Aorta (tissue), 5 donors: ENCODE data around the gene MORC2. TPM values are rescaled to one million over a fixed set of nuclear protein-coding genes. Genes with fewer than 3 reads are reported as not detected.

Source experiments
- ATAC-seq: fragments of 200-7000 bp; cut with Tn5 transposase; one replicate; pipeline ENCODE4 v1.9.1; 2022; ENCODE audit warnings: moderate library complexity; ENCODE audit not compliant: low FRiP score
- DNase-seq, 2 donors: peaks; one replicate each; pipeline ENCODE4 v3.0.0-alpha.2; 2020
- H3K27ac ChIP-seq, 2 donors: one replicate each; pipeline ENCODE4 v1.5.1; 2013; ENCODE audit warnings: low read length in 2 of 2, mild to moderate bottlenecking in 2 of 2, moderate library complexity in 2 of 2, control low read depth in 1 of 2, inconsistent platforms in 1 of 2, low read depth in 1 of 2
- H3K27me3 ChIP-seq, 2 donors: one replicate each; pipeline ENCODE4 v1.6.1; 2013; ENCODE audit warnings: control low read depth in 1 of 2, low read length in 1 of 2, mild to moderate bottlenecking in 1 of 2, moderate library complexity in 1 of 2; ENCODE audit not compliant: insufficient read depth in 2 of 2, control insufficient read depth in 1 of 2
- H3K36me3 ChIP-seq, 2 donors: one replicate each; pipeline ENCODE4 v1.6.1; 2013; ENCODE audit warnings: control low read depth in 1 of 2, low read length in 1 of 2, mild to moderate bottlenecking in 1 of 2; ENCODE audit not compliant: insufficient read depth in 2 of 2, control insufficient read depth in 1 of 2
- H3K4me1 ChIP-seq, 2 donors: one replicate each; pipeline ENCODE4 v1.6.1; 2013; ENCODE audit warnings: low read length in 2 of 2, control low read depth in 1 of 2, mild to moderate bottlenecking in 1 of 2, moderate library complexity in 1 of 2; ENCODE audit not compliant: insufficient read depth in 2 of 2, control insufficient read depth in 1 of 2
- H3K4me3 ChIP-seq, 2 donors: one replicate each; pipeline ENCODE4 v1.5.1; 2013; ENCODE audit warnings: low read length in 2 of 2, control low read depth in 1 of 2, mild to moderate bottlenecking in 1 of 2
- H3K9me3 ChIP-seq: one replicate; pipeline ENCODE4 v1.6.1; 2013; ENCODE audit warnings: mild to moderate bottlenecking, low read length; ENCODE audit not compliant: control insufficient read depth
- WGBS, 2 donors: extraction: QIAGEN DNeasy Blood & Tissue Kit; methylation state at CpG; one replicate each; pipeline ENCODE4 v1.1.7; 2013; 5-methylcytosine and 5-hydroxymethylcytosine counted together
- intact Hi-C, 2 donors: fragments of 100-400 bp; cut with DNase I; formaldehyde crosslinking; loops; one replicate each; pipeline versions ENCODE4 v1.14.2 to v1.15.0; 2022
- polyA plus RNA-seq, 2 donors: library from polyadenylated mRNA; stranded (reverse); fragments of 200-250 nt; gene quantifications; one replicate each; pipeline ENCODE4 v1.2.3, GENCODE V29; 2013
- total RNA-seq, 2 donors: library from RNA; stranded (reverse); fragmentation: NEBNext Ultra II Directional; extraction: Animal tissue kit (Norgen Biotek cat#: 25700); gene quantifications; one replicate each; pipeline ENCODE4 v1.2.1, GENCODE V29; 2021
- donor health status: healthy with polysubstance abuse.
- donor health status: Bipolar disorder and iron deficiency.
- donor health status: DM: no; HTN: no; CAD: no.
- donor health status: DM: no; HTN: no; CAD: no.
- donor health status: DM: yes; HTN: yes; CAD: no.

Gene MORC2
- total and polyA plus RNA-seq, 4 donors = 7.8 to 37.7 (median 29.0) TPM

DNA sequence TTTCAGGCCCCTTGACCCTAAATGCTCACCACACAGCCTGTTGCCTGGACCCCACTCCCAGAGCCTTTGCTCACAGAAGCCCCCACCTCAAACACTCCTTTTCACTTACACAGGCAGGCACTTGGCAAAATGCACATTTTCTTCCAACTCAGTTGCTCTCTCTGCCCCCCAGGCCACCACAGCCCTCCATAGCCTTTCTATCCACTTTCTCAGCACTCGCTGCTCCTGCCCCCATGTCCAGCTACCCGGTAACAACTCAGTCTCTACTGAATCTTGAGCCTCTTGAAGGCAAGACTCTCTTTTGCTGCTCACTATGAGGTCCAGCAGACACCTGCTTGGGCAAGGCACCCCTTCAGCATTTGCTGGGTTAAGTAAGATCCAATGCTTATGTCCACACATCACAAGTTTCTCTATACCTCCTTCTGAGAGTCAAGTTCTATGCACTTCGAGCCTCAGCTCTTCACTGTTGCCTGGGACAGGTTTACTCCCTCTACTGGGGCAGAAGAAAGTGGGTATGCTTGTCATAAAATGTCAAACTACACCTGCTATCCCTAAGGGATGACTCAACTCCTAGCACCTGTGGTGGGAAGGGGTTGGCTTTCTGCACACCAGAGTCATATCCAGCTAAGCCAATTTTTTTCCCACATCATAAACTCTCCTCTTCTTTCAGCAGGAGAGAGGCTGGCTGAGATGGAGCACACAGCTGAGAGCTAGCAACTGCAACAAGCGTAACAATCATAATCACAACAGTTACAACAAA lies 36.9 kb downstream of the MORC2 start:
- Histone ChIP-seq H3K4me3 (no peak overlapping the region), H3K9me3 (no peaks in the 10 kb centered on the region), H3K27me3 (no peaks in the 10 kb centered on the region), H3K4me1 (no peaks in the 10 kb centered on the region), H3K27ac (no peak overlapping the region), H3K36me3 (peaks cover 10 to 38% of the 10 kb centered on the region in 2 donors)
- intact Hi-C loops = no loop called here
- DNase-seq (no peak), ATAC-seq (no peak)
- WGBS, 2 donors = 91 to 96% methylated on average over 4 of the region's 4 CpGs

DNA sequence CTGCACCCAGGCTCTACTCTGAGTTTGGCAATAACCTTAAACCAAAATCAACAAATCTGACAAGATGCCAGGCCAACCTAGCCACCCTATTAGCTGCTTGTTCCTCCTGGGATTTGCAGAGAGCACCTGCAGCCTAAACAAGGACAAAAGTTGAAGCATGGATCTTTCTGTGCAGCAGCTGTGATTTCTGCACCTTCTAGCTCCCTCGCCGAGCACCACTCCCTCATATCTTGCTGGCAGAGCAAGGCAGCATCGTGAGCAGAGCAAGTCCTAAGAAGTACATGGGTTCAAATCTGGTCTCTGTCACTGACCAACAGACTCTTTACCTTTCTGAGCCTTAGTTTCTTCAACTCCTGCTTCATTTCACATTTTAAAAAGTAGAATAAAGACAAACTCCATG lies 38.3 kb downstream of the MORC2 start:
- no peak overlapping the region for H3K4me3 ChIP-seq
- ATAC-seq (no peak), DNase-seq (no peak)
- H3K27me3 ChIP-seq = no peaks in the 10 kb centered on the region
- no peaks in the 10 kb centered on the region for H3K4me1 ChIP-seq
- no peak overlapping the region for H3K27ac ChIP-seq
- WGBS, 2 donors = 74 to 75% methylated on average over 3 of the region's 3 CpGs
- H3K36me3 ChIP-seq = peaks cover 10 to 39% of the 10 kb centered on the region in 2 donors
- no peaks in the 10 kb centered on the region for H3K9me3 ChIP-seq
- intact Hi-C loops = no loop called here

GRCh38 chr22:30928401-30928800 lies 40.2 kb downstream of the MORC2 start:
- Histone ChIP-seq H3K27me3 (no peaks in the 10 kb centered on the region), H3K27ac (no peak overlapping the region), H3K4me1 (no peaks in the 10 kb centered on the region), H3K36me3 (peaks cover 10 to 24% of the 10 kb centered on the region in 2 donors), H3K9me3 (no peaks in the 10 kb centered on the region), H3K4me3 (no peak overlapping the region)
- WGBS, 2 donors = 94 to 95% methylated on average over 6 of the region's 6 CpGs
- DNase-seq = no peak
- intact Hi-C loops = loop anchor here (10.0 kb wide), 1 partner anchor 294 kb away; the partner anchor contains the start of gene SLC35E4 (in 2 of the 2)
- no peak for ATAC-seq

DNA sequence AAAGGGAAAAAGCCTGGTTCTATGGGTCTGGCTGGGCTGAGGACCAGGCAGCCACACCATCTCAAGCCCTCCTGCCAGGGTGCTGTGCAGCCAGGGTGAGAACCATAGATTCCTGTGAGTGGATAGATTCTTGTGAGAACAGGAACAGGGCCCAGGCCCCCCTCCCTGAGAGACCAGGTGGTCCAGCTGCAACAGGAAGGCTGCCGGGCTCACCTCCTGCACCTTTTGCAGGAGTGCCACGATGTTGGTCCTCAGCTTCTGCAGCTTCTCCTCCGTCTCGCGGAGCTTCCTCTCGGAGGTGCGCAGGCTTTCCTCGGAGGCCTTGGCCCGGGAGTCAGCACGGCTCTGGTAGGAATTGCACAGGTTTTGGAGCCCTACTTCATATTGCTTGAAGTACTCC lies 40.8 kb downstream of the MORC2 start:
- Histone ChIP-seq H3K27me3 (no peaks in the 10 kb centered on the region), H3K4me1 (no peaks in the 10 kb centered on the region), H3K36me3 (peaks cover 10 to 23% of the 10 kb centered on the region in 2 donors), H3K4me3 (no peak overlapping the region), H3K27ac (no peak overlapping the region), H3K9me3 (no peaks in the 10 kb centered on the region)
- DNase-seq (no peak), ATAC-seq (no peak)
- 92 to 95% methylated on average over 10 of the region's 10 CpGs for WGBS, 2 donors
- intact Hi-C loops = loop anchor here (10.0 kb wide), 1 partner anchor 293 kb away; the partner anchor contains the start of gene SLC35E4 (in 2 of the 2)

DNA sequence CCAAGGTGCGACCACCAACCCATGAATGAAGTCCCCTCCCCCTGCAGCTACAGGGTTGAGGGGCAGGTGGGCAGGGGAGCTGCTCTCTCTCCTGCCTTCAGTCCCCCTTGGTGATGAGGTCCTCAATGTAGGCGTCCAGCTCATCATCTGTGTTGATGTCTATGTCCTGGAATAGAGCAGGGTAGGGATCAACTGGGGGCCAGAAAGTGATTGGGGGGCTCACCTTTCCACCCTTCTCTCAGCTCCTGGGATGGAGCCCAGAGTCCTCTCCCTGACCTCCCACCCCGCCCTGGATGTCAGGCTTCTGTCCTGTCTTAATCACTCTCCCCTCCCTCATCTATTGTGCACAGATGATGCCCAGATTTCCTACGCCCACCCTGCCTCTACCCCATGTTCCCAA lies 41.9 kb downstream of the MORC2 start:
- no peak for ATAC-seq
- Histone ChIP-seq H3K4me1 (no peaks in the 10 kb centered on the region), H3K9me3 (no peaks in the 10 kb centered on the region), H3K36me3 (peaks cover 6 to 18% of the 10 kb centered on the region in 2 donors), H3K27me3 (no peaks in the 10 kb centered on the region), H3K4me3 (no peak overlapping the region), H3K27ac (no peak overlapping the region)
- intact Hi-C loops = loop anchor here (10.0 kb wide), 1 partner anchor 292 kb away; the partner anchor contains the start of gene SLC35E4 (in 2 of the 2)
- no peak for DNase-seq
- WGBS, 2 donors = 89 to 90% methylated on average over 4 of the region's 4 CpGs

GRCh38 chr22:30925667-30926066 lies 42.9 kb downstream of the MORC2 start:
- Histone ChIP-seq H3K27me3 (no peaks in the 10 kb centered on the region), H3K4me1 (no peaks in the 10 kb centered on the region), H3K9me3 (no peaks in the 10 kb centered on the region), H3K4me3 (no peak overlapping the region), H3K36me3 (peaks cover 6 to 14% of the 10 kb centered on the region in 2 donors), H3K27ac (no peak overlapping the region)
- intact Hi-C loops = loop anchor here (10.0 kb wide), 1 partner anchor 291 kb away; the partner anchor contains the start of gene SLC35E4 (in 2 of the 2)
- ATAC-seq (no peak), DNase-seq (no peak)
- 84 to 91% methylated on average over 5 of the region's 5 CpGs for WGBS, 2 donors

DNA sequence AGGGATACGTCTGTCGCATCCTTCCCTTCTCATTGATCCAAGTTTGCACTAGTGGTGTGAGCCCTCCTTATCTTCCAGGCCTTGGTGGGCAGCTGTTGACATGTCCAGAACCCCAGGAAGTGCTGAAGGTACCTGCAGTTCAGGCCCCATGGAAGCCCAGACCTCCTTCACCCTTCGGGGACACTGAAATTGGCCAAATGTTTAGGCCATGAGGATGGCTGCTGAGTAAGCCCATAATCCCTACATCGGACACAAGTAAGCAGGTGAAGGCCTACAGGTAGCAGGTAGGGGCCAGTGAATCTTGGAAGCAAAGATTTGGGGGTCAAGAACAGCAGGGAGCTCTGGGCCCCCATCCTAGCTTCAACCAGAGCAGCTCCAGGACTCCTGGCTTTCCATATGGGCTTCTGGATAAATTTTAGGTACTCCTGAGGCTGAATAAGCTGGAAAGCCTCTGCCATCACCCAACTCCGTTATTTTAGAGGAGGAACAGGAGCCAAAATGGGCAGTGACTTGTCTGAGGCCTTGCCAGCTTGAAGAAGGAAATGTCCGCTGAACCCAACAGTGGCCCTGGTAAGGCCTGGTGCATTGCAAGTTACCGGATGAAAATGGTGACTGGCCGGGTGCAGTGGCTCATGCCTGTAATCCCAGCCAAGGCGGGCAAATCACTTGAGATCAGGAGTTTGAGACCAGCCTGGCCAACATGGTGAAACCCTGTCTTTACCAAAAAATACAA lies 45.2 kb downstream of the MORC2 start:
- H3K4me3 ChIP-seq = no peak overlapping the region
- intact Hi-C loops = loop anchor here (5.0 to 10.0 kb wide), 2 partner anchors 161 to 289 kb away; partner anchors contain the start of gene SLC35E4 (in 2 of the 2)
- H3K9me3 ChIP-seq = peaks cover 1% of the 10 kb centered on the region
- H3K4me1 ChIP-seq = peaks cover 0 to 2% of the 10 kb centered on the region in 2 donors
- no peak for DNase-seq
- H3K36me3 ChIP-seq = peaks cover 4 to 13% of the 10 kb centered on the region in 2 donors
- 77 to 79% methylated on average over 9 of the region's 9 CpGs for WGBS, 2 donors
- no peak for ATAC-seq
- no peaks in the 10 kb centered on the region for H3K27me3 ChIP-seq
- H3K27ac ChIP-seq = peak overlapping the region in 1 of 2 donors; percentile 25

DNA sequence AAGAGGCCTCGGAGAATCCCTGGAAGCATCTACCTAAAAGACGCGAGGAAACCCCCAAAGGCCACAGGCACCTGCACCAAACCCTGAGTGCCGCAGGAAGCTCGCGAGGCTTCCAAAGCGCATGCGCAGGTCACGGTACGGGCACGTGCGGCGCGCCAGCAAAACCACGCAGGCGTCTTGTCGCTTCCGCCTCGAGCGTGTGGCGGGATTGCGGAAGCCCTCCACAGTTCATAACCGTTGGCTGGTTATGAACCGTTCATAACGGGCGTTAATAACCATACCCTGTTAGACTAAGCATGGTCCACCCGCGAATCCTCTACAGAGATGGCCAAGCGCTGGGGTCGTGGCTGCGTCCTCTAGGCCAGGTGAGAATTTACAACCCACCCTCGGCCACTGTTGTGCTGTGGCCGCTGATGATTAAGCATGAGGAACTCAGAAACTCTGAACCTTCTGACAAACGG lies 46.4 kb downstream of the MORC2 start:
- H3K27me3 ChIP-seq = no peaks in the 10 kb centered on the region
- H3K4me1 ChIP-seq = peaks cover 0 to 2% of the 10 kb centered on the region in 2 donors
- H3K36me3 ChIP-seq = peaks cover 2 to 5% of the 10 kb centered on the region in 2 donors
- intact Hi-C loops = loop anchor here (5.0 to 10.0 kb wide), 2 partner anchors 160 to 287 kb away; partner anchors contain the start of gene SLC35E4 (in 2 of the 2)
- DNase-seq (peak; percentile 86 to 91), ATAC-seq (peak; percentile 62)
- H3K4me3 ChIP-seq = peak overlapping the region in 1 of 2 donors; percentile 75
- WGBS, 2 donors = 42 to 65% methylated on average over 34 of the region's 34 CpGs
- H3K27ac ChIP-seq = peak overlapping the region in 1 of 2 donors; percentile 7
- H3K9me3 ChIP-seq = peaks cover 1% of the 10 kb centered on the region
